ENCODE results near the gene KSR2. TPM values are rescaled to one million over a fixed set of nuclear protein-coding genes. Genes with fewer than 3 reads are reported as not detected.

KSR2 gene
- total RNA-seq, 1 experiment from 2014 or later: 1.3 TPM

DNA sequence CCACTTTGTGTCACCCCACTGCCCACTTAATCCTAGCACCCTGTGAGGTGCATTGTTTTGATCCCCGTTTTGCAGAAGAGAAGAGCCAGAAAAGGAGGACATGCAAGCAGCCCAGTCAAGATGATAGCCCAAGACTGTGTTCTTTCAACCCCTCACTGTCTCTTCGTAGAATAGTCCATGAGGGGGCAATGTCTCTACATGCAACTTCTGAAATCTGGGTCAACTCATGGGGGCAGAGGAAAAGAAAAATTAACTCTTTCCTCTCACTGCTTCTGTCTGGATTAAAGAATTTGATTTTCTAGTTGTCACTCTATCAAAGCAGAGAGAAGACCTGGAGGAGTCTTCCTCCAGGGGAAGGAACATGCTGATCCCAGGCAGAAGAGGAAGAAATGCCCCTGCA is 377.8 kb downstream of the KSR2 start:
- Histone ChIP-seq H2BK20ac (ENCODE audit: low read depth, low read length, poor library complexity, severe bottlenecking) (no peak overlapping the region), H4K20me1 (ENCODE audit: control insufficient read depth, insufficient read depth, insufficient read length) (no peaks in the 10 kb centered on the region), H2AFZ (ENCODE audit: low read length) (no peak overlapping the region), H4K8ac (replicated peaks; ENCODE audit: insufficient read length, low read depth, low read length) (no peak overlapping the region), H3K14ac (ENCODE audit: insufficient read depth, low read length) (no peak overlapping the region), H3K4ac (ENCODE audit: low read depth, low read length) (no peak overlapping the region), H3K56ac (ENCODE audit: insufficient read length, low read depth, low read length) (no peak overlapping the region), H2AK5ac (ENCODE audit: insufficient read length, low read length) (no peak overlapping the region), H2BK5ac (ENCODE audit: insufficient read length, low read length) (no peak overlapping the region), H3K4me1 (ENCODE audit: insufficient read depth, low read length) (peaks cover 6% of the 10 kb centered on the region), H2BK12ac (ENCODE audit: insufficient read length, low read depth, low read length) (no peak overlapping the region), H3K23me2 (ENCODE audit: insufficient read length, low read depth, low read length, poor library complexity, severe bottlenecking) (no peaks in the 10 kb centered on the region), H3K9me3 (ENCODE audit: control insufficient read depth, low read depth, low read length) (no peaks in the 10 kb centered on the region), H2BK120ac (ENCODE audit: low read depth, low read length, poor library complexity, severe bottlenecking) (no peak overlapping the region), H3K27me3 (ENCODE audit: insufficient read depth, low read length) (no peaks in the 10 kb centered on the region), H4K91ac (ENCODE audit: insufficient read length, low read depth, low read length) (no peak overlapping the region), H3T11ph (ENCODE audit: low read length) (no peak overlapping the region), H3K27ac (ENCODE audit: insufficient read length, low read depth, low read length) (no peak overlapping the region), H3K9ac (ENCODE audit: extremely low read depth, insufficient read length, low read length) (no peak overlapping the region), H3K18ac (ENCODE audit: insufficient read length, low read depth, low read length) (no peak overlapping the region), H3K4me2 (ENCODE audit: insufficient read depth, insufficient read length, low read length) (no peak overlapping the region), H3K23ac (ENCODE audit: insufficient read length, low read depth, low read length) (no peak overlapping the region), H3K79me1 (ENCODE audit: insufficient read depth, low read depth, low read length, poor library complexity, severe bottlenecking) (no peaks in the 10 kb centered on the region), H3K79me2 (ENCODE audit: insufficient read depth, low read length) (no peaks in the 10 kb centered on the region), H2BK15ac (ENCODE audit: low read depth, low read length) (no peak overlapping the region), H4K5ac (ENCODE audit: insufficient read length, low read depth, low read length) (no peak overlapping the region)
- peaks cover 20 to 29% of the 10 kb centered on the region in 2 experiments for H3K4me1 Mint-ChIP-seq
- no CpG with 5 or more reads among the region's 2 CpGs for WGBS (ENCODE audit: extremely low coverage, insufficient read length, low lambda C conversion rate)
- peaks cover 0 to under 1% (median 0%) of the 10 kb centered on the region in 3 experiments; a peak in 1 of 7 replicates for H3K36me3 Mint-ChIP-seq (ENCODE audit: insufficient read depth in 1 of 3, low read depth in 3 of 3)
- H3K4me3 Mint-ChIP-seq: no peak overlapping the region
- no peak for DNase-seq
- no peaks in the 10 kb centered on the region for H3K27me3 Mint-ChIP-seq (ENCODE audit: low read depth)
- H3K9me3 Mint-ChIP-seq: no peaks in the 10 kb centered on the region; a peak in 2 of 5 replicates
- TF ChIP-seq, protein P1, sequence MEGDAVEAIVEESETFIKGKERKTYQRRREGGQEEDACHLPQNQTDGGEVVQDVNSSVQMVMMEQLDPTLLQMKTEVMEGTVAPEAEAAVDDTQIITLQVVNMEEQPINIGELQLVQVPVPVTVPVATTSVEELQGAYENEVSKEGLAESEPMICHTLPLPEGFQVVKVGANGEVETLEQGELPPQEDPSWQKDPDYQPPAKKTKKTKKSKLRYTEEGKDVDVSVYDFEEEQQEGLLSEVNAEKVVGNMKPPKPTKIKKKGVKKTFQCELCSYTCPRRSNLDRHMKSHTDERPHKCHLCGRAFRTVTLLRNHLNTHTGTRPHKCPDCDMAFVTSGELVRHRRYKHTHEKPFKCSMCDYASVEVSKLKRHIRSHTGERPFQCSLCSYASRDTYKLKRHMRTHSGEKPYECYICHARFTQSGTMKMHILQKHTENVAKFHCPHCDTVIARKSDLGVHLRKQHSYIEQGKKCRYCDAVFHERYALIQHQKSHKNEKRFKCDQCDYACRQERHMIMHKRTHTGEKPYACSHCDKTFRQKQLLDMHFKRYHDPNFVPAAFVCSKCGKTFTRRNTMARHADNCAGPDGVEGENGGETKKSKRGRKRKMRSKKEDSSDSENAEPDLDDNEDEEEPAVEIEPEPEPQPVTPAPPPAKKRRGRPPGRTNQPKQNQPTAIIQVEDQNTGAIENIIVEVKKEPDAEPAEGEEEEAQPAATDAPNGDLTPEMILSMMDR (conservative IDR thresholded peaks at IDR 0.05): peak; percentile 48; the same call in 2 of the 3 replicates
- no peak overlapping the region for H3K27ac Mint-ChIP-seq

Measured in H9 (cell line).